ENCODE data around the gene FAU. TPM values are rescaled to one million over a fixed set of nuclear protein-coding genes. Genes with fewer than 3 reads are reported as not detected.

The FAU gene
- total RNA-seq, 1 experiment from 2014 or later: 650 TPM

- peaks cover 92% of the 10 kb centered on the region for H3K36me3 Mint-ChIP-seq (ENCODE audit: insufficient read depth, unreplicated experiment)
- H3K9me3 Mint-ChIP-seq (ENCODE audit: low read depth, unreplicated experiment): no peaks in the 10 kb centered on the region
- H3K4me3 Mint-ChIP-seq (ENCODE audit: low read depth, unreplicated experiment): no peak overlapping the region
- H3K4me1 Mint-ChIP-seq (ENCODE audit: low read depth, unreplicated experiment): peaks cover 17% of the 10 kb centered on the region
- DNase-seq: no peak
- intact Hi-C loops (cut with micrococcal nuclease; ENCODE audit: unreplicated experiment): no loop called here
- no peak for TF ChIP-seq CTCF (IDR thresholded peaks at IDR 0.05; ENCODE audit: unreplicated experiment)
- peak overlapping the region; percentile 24 for H3K27ac Mint-ChIP-seq (ENCODE audit: unreplicated experiment)
- no TSS peak for BruUV-seq (replicated peaks)
- CTCF ChIA-PET: no interaction called here
- H3K27me3 Mint-ChIP-seq (ENCODE audit: unreplicated experiment): no peaks in the 10 kb centered on the region
These were observed 8.9 kb upstream of the FAU start for GRCh38 chr11:65130631-65131416.

- H3K4me1 Mint-ChIP-seq (ENCODE audit: low read depth, unreplicated experiment): peaks cover 13% of the 10 kb centered on the region
- CTCF ChIA-PET: interaction anchor here (0.7 kb wide), 1 partner anchor 924 kb away, joined by 3 read pairs; the partner anchor contains the start of gene FERMT3
- DNase-seq: no peak
- no peak for TF ChIP-seq CTCF (IDR thresholded peaks at IDR 0.05; ENCODE audit: unreplicated experiment)
- BruUV-seq (replicated peaks): no TSS peak
- peaks cover 92% of the 10 kb centered on the region for H3K36me3 Mint-ChIP-seq (ENCODE audit: insufficient read depth, unreplicated experiment)
- intact Hi-C loops (cut with micrococcal nuclease; ENCODE audit: unreplicated experiment): no loop called here
- H3K27me3 Mint-ChIP-seq (ENCODE audit: unreplicated experiment): no peaks in the 10 kb centered on the region
- no peaks in the 10 kb centered on the region for H3K9me3 Mint-ChIP-seq (ENCODE audit: low read depth, unreplicated experiment)
- no peak overlapping the region for H3K4me3 Mint-ChIP-seq (ENCODE audit: low read depth, unreplicated experiment)
- H3K27ac Mint-ChIP-seq (ENCODE audit: unreplicated experiment): no peak overlapping the region
These were observed 7.9 kb upstream of the FAU start for GRCh38 chr11:65129649-65130441.

GRCh38 chr11:65128182-65129145 is 6.5 kb upstream of the FAU start:
- Mint-ChIP-seq H3K36me3 (ENCODE audit: insufficient read depth, unreplicated experiment) (peaks cover 87% of the 10 kb centered on the region), H3K27me3 (ENCODE audit: unreplicated experiment) (no peaks in the 10 kb centered on the region), H3K4me3 (ENCODE audit: low read depth, unreplicated experiment) (no peak overlapping the region), H3K4me1 (ENCODE audit: low read depth, unreplicated experiment) (peaks cover 18% of the 10 kb centered on the region), H3K27ac (ENCODE audit: unreplicated experiment) (no peak overlapping the region), H3K9me3 (ENCODE audit: low read depth, unreplicated experiment) (no peaks in the 10 kb centered on the region)
- no TSS peak for BruUV-seq (replicated peaks)
- TF ChIP-seq CTCF (IDR thresholded peaks at IDR 0.05; ENCODE audit: unreplicated experiment): no peak
- intact Hi-C loops (cut with micrococcal nuclease; ENCODE audit: unreplicated experiment): no loop called here
- DNase-seq: no peak
- CTCF ChIA-PET: no interaction called here
